Esophagus mucosa (tissue), 1 donor: ENCODE results near the gene SPDYE1. TPM values are rescaled to one million over a fixed set of nuclear protein-coding genes. Genes with fewer than 3 reads are reported as not detected.

Experiments used
- ATAC-seq: fragments of 200-7000 bp; cut with Tn5 transposase; one replicate; pipeline ENCODE4 v1.9.1; 2020
- total RNA-seq: library from RNA; stranded (reverse); gene quantifications from one replicate; pipeline ENCODE4 v1.2.4, GENCODE V29; 2023
- donor health status: DM: yes; HTN: yes; CAD: no.

Gene SPDYE1
- total RNA-seq, 1 donor from 2014 or later = not detected

DNA sequence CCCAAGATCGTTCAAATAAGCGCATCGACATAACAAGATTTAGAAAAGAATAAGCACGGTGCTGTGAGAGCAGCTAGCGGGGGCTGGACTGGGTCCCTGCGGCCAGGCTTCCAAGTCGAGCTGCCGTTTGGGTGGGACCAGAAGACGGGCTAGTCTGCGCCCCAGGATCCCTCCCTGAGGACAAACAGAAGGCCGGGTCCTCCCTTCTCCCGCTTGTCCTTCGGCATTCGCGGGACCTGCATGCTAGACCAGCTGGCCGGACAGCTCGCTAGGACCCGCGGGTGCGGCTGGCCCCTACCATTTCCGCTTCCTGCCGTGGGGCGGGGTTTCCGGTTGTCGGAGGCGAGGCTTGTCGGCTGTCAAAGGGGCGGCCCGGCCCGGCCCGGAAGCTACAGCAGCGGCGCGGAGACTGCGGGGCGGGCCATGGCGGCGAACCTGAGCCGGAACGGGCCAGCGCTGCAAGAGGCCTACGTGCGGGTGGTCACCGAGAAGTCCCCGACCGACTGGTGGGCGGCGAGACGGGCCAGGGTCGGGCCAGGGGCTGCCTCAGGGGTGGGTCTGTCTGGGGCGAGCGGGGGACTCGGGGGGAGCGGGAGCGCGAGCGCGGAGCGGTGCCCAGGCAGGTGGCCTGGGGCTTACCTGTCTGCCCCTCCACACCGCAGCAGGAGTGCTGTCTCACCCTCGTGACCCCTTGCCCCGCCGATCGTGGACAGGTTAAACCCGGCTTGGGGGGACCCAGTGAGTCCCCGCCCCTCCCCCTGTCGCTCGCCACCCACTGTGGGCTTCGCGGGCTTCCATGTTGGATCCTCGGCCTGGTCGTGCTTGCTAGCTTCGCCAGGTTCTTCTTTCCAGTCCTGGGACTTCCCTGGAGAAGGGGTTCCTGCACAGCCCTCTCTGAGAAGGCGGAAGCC lies 46.9 kb downstream of the SPDYE1 start, which contains the start of gene DBNL:
Gene DBNL, plus strand, starts transcription at position 388 of the 911 bp plus-strand sequence. Its CDS starts 36 bp downstream, at position 424.
- peak; percentile 79 for ATAC-seq

DNA sequence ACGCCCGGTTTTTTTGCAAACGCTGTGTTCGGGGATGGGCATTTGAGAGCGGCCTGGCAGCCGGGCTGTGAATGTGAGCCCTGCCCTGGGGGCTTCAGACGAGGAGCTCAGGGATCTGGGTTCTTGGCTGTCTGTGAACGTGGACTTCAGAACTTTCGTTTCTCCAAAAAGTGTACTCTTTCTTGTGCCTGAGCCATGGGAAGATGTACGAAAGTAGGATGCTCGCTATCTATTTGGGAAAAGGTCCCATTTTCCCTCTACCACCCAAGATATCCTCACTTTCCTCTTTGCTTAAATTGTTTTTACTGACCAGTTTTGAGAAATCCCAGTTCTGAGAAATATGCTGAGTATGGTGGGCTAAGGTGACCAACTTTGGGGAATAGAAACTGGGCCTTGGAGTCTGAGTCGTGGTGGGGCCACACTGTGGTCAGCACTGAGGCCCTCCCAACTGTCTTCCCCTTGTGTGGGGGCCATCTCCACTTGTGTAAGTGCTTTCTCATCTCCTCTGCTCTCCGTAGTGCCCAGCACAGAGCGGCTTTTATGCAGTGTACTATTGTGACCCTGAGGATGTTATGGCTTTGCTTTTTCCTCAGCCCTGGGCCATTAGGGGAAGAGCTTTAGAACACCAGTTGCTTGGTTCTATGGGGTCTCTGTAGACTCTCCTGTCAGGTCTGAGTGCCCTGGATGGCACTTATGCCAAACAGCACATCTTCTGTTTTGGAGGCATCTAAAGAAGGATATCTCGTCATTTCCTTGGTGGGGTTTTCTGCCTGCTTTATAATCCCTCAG lies 47.7 kb downstream of the SPDYE1 start:
- no peak for ATAC-seq

DNA sequence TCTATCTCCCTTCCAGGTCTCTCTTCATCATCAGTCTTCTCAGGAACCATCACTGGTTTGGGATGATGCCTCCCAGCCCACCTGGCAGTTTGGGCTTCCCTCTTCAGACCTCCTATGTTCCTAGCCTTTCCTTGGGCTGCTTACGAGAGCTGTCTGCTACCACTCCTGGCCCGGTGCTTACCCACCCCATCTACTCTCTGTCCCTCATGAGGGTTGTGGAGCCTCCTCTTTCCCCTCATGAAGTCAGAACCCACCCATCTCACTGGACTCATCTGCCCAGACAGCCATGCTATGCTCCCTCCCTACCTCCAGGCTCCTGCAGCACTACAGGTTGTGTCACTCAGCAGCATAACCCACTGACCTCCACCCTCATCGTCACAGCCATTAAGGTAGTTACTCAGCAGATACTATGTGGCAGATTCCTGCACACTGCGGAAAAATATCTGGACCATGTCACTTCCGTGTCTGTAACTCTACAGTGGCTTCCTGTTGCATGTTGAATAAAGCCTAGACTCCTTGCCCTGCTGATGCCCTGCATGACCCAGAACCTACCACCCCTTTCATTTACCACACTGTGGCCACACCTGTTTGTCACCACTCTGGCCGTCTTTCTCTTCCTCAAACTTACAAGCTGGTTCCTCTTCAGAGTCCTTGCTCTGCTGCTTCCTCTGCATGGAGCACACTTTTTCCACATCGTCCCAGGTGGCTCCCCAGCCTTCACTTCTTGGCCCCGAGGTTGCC lies 48.8 kb downstream of the SPDYE1 start:
- ATAC-seq = peak; percentile 66

DNA sequence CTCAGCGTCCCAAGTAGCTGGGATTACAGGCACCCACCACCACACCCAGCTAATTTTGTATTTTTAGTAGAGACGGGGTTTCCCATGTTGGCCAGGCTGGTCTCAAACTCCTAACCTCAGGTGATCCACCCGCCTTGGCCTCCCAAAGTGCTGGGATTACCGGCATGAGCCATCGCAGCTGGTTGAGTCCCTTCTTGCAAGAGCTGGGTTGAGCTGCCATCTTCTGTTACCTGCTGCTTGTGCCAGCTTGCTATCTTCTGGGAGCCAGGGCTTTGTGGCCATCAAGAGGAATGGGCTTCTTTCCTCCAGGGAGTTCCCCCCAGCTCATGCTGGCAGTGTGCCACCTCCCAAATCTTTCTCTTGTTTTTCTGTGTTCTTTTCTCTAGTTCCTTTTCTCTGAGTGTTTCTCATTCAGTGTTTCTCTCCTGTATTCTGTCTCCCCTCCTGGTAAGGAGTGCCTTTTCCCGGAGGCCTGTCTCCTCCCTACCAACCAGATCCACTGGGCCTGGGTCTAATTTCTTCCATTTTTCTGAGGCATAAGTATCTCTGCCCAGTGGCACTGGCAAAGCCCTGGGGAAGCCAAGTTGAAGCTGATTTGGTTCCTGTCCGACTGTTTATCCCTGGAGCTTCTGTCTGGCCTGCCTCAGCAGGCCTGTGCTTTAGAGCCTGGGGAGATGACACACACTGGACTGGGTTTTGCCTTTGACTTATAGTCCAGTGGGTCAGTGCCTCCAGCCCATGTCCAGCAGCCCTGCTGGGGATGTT lies 50.5 kb downstream of the SPDYE1 start:
- ATAC-seq = no peak

DNA sequence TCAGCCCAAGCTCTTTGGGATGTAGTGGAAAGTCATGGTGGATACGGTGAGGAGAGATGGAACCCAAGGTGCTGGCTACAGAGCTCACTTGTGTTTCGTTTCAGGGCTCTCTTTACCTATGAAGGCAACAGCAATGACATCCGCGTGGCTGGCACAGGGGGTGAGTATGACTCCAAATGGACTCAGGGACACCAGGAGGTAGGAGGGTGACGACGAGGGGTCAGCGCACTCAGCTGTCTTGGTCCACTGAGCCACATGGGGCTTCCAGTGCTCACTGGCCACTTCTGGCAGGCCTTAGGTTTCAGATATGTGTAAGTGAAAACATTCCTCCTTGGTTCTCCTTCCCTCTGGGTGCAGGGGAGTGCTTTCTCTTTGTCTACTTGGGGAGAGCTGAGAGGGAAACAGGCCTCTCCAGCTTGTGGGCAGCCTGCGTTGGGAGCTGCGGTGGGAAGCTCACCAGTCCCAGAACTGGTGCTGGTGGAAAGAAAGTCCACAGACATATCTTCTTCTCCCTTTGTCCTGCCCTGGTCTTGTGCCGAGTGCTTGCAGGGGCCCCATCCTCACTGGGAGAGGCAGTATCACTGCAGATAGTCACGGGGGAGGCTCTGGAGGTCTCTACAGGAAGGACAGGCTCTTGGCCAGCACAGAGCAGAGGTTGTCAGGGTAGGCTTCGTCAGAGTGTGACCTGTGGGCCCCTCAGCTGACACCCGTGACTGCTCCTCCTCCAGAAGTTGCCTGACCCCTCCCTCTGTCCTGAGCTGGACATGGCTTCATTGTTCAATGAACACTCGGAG lies 52.6 kb downstream of the SPDYE1 start:
- no peak for ATAC-seq

DNA sequence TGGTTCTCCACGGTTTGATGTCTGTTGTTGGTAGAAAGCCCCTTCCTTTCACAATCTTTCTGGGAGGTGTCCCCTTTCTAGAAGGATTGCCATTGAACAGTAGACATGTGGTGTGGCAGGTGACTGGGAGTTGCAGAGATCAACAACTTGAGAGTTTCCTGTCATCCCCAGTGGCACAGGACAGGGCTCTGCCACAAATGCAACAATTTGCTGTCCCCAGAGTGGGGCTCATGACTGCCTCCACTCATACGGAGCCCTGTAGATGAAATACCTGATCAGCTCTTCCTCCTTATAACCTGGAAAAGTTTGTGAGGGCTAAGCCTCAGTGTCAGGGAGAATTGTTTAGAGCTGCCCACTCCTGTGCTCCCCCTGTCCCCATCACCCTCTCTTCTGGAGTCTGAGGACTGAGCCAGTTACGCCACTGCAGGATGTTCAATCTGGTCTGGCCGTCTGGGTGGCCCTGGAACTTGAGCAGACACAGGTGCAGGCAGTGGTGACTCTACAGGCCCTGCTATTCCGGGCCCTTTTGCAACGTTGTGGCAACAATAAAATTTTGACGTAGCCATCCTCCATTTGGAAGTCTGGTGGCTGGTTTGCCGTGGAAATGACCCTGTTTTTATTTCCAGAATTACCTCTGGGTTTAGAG lies 53.3 kb downstream of the SPDYE1 start:
- ATAC-seq = no peak

DNA sequence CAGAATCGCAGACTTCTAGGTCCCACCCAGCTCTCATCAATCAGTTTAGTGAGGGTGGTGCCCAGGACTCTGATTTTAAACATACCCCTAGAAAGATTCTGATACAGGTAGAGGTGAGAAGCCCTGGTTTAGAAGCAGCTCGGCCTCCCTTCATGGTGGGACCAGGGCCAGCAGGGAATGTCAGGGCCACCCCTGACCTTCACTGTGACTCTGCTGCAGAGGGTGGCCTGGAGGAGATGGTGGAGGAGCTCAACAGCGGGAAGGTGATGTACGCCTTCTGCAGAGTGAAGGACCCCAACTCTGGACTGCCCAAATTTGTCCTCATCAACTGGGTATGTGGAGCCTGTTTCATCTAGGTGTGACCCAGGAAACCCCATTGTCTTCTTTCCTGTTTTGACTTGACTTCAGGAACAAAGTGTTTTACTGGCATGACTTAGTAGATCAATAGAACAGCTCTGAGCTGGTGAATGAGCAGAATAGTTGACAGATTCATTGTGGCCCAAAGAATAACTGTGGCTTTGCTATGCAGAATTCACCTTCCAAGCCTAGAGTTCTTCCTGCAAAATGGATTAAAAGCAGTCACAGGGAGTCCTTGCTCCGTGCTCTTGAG lies 54.0 kb downstream of the SPDYE1 start:
- ATAC-seq = peak; percentile 50

DNA sequence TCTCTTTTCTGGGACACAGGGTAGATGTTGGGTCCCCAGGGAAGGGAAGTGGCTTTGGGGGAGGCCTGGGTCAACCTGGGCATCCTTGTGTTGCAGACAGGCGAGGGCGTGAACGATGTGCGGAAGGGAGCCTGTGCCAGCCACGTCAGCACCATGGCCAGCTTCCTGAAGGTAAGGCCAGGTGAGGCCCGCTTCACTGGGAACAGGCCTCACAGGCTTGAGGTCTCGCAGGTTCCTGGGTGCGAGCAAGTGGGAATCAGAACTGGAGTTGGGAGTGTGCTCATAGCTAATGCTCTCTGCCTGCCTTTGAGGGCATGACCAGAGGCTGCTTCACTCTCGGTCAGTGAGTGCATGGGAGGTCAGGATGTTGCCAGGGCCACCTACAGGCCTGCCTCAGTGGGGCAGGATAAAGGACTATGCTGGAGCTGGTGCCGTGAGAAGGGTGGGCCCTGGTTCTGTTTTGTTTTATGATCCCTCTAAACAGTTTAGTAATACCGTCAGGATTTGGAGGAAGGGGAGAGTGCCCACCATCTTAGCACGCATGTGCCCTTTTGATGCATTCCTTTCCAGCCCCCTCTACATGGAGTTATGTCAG lies 55.2 kb downstream of the SPDYE1 start:
- no peak for ATAC-seq

DNA sequence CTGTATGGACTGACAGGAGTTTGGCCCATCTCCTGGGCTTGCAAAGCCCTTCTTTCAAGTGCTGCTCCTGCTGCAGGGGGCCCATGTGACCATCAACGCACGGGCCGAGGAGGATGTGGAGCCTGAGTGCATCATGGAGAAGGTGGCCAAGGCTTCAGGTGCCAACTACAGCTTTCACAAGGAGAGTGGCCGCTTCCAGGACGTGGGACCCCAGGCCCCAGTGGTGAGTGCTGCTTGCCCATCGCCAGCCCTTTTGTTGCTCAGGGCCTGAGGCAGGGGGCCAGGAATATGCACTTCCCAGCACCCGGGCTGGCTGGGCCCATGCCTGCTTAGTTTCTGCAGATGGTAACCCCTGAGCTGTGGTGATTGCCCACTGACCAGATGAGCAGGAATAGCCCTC lies 59.0 kb downstream of the SPDYE1 start:
- no peak for ATAC-seq

DNA sequence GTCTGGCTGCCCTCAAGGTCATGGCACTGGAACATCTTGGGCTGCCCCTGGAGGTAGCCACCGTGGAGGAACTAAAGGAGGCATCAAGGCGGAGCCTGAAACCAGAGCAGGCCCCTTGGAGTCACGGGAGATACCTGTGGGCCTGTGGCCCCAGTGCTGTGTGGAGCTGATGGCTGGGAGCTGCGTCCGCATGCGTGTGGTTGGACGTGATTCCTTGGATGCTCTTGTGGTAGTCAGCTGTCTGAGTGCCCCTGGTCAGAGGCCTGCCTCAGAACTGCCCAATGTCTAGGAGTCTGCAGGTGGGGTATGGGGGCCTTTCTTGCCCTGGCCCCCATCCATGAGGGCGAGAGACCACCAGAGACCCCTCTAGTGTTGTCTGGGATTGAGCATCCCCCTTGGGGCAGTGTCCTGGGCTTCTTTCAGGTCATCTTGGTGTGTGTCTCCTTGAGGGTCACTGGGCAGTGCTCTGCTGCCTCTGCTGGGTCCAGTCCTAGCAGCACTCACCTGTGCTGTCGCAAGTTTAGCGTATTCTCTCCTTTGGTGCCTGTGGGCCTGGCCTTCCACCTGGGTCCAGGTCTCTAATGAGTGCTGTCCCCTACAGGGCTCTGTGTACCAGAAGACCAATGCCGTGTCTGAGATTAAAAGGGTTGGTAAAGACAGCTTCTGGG lies 59.6 kb downstream of the SPDYE1 start:
- no peak for ATAC-seq

DNA sequence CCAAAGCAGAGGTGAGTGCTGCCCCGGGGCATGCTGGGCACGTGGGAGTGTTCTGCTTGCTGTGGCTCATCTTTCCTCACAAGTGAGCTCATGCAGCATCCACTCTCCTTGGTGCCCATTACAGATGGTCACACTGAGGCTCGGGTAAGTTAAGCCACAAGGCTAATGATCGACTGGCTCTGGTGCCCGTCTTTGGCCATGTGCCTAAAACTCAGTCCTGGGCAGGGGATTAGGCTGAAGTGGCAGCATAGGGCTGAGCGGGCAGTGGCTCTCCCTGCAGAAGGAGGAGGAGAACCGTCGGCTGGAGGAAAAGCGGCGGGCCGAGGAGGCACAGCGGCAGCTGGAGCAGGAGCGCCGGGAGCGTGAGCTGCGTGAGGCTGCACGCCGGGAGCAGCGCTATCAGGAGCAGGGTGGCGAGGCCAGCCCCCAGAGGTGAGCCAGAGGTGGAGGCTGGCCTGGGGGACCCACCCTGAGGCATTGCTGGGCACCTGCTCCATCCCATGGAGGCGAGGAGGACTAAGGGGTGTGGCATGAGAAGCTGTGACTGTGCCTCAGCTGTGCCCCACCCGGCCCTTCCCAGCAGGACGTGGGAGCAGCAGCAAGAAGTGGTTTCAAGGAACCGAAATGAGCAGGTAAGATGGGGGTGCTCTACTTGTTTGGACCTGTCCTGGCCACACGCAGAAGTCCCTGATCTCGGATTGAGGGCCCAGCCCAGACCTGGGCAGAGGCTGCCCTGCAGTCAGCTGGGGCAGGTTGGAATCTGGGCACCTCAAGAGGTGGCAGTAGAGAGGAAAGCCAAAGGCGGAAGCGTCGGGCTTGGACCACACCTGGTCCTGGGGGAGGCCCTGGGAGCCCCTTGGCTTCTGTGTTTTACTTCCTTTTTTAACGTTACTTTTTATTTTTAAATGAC lies 60.4 kb downstream of the SPDYE1 start:
- peak; percentile 90 for ATAC-seq

DNA sequence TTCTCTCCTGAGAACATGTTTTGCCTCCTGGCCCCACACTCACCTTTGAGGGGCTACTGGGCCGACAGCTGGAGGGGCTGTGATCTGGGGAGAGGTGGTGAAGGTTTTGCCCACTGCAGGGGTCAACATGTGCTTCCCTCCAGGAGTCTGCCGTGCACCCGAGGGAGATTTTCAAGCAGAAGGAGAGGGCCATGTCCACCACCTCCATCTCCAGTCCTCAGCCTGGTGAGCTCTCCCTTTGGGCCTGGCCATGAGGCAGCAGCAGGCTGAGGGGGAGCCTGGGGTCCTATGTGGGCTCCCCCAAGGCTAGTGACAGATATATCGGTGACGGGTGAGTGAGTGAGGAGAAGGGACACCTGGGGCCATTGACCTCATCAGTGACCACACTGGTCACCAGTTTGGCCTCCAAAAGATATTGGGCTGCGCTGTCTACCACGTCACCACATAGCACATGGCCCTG lies 61.1 kb downstream of the SPDYE1 start:
- ATAC-seq = no peak

DNA sequence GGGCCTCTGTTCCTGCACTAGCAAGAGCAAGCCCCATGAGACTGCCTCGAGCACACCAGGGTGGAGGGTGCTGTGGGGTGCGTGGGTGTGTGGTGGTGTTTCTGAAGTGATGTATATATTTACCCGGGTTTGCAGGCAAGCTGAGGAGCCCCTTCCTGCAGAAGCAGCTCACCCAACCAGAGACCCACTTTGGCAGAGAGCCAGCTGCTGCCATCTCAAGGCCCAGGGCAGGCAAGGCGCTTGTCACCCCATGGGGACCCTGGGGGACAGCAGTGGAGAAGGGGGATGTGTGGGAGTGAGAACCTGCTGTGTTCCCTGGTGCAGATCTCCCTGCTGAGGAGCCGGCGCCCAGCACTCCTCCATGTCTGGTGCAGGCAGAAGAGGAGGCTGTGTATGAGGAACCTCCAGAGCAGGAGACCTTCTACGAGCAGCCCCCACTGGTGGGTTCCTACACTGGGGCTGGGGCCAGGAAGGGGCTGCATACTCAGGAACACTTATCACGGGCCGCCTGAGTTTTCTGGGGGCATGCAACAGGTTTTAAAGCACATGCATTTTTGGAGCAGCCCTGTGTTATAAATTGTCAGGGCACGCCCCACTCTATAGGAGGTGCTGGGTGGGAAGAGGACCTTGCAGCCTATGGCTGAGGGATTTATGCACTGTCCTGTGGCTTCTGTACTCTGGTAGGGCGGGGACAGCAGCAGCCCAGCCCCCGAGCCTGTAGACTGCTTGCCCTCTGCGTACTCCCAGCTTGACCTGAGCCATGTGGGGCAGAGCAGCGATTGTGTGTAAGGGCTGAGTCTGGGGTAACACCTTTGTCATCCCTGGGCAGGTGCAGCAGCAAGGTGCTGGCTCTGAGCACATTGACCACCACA lies 61.8 kb downstream of the SPDYE1 start:
- ATAC-seq = peak; percentile 3
